Subcutaneous abdominal adipose tissue (tissue), 5 donors: ENCODE data around the gene PDE3A.

Experiments
- H3K27ac ChIP-seq: one replicate; pipeline ENCODE4 v1.7.0; 2013; ENCODE audit warnings: low read depth, mild to moderate bottlenecking, inconsistent platforms, low read length, moderate library complexity
- H3K27me3 ChIP-seq, 5 donors: one replicate each; pipeline ENCODE4 v1.7.0; 2013; ENCODE audit warnings: low read length in 5 of 5, inconsistent platforms in 1 of 5; ENCODE audit not compliant: control insufficient read depth in 5 of 5, insufficient read depth in 4 of 5
- H3K36me3 ChIP-seq, 5 donors: one replicate each; pipeline ENCODE4 v1.7.0; 2013; ENCODE audit warnings: low read length in 5 of 5; ENCODE audit not compliant: control insufficient read depth in 5 of 5, insufficient read depth in 5 of 5
- H3K4me1 ChIP-seq, 5 donors: one replicate each; pipeline ENCODE4 v1.7.0; 2013; ENCODE audit warnings: low read length in 5 of 5, mild to moderate bottlenecking in 3 of 5, moderate library complexity in 1 of 5; ENCODE audit not compliant: control insufficient read depth in 5 of 5, insufficient read depth in 5 of 5
- H3K4me3 ChIP-seq, 5 donors: one replicate each; pipeline ENCODE4 v1.7.0; 2013; ENCODE audit warnings: low read length in 5 of 5, low read depth in 1 of 5
- H3K9ac ChIP-seq, 5 donors: one replicate each; pipeline ENCODE4 v1.7.0; 2013; ENCODE audit warnings: low read length in 5 of 5, mild to moderate bottlenecking in 4 of 5, moderate library complexity in 3 of 5
- H3K9me3 ChIP-seq, 5 donors: one replicate each; pipeline ENCODE4 v1.7.0; 2013; ENCODE audit warnings: low read length in 5 of 5; ENCODE audit not compliant: control insufficient read depth in 5 of 5
- donor health status: healthy.
- donor health status: healthy.
- donor health status: healthy.
- donor health status: healthy.
- donor health status: healthy.

Gene PDE3A

DNA sequence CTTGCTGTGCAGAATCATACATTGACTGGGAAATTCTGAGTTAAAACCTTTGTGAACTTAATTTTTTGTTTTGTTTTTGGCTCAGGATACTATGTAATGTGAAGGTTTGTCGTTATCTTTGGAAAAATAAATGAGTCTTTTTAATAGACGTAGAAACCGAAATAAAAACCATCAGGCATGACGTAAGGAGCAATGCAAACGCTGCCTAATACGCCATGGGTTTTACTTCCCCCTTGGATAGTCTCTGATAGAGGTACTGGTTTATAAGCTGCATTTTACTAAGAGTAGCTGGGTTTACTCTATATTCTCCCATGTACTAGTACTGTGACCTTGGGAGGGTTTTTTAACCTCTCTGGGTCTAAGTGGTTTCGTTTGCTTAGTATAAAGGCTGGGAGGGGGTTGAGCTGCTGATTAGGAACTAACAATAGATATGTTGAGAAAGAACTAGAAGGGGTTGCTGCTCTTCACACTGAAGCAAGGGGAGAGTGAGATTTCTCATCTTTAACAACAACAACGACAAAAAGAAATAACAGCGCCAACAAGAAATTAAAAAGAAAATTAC is 260.0 kb downstream of the PDE3A start:
- Histone ChIP-seq H3K9ac (no peak overlapping the region), H3K27me3 (no peaks in the 10 kb centered on the region), H3K27ac (no peak overlapping the region), H3K9me3 (no peaks in the 10 kb centered on the region), H3K4me3 (no peak overlapping the region), H3K36me3 (no peaks in the 10 kb centered on the region), H3K4me1 (peaks cover 0 to 6% (median 3%) of the 10 kb centered on the region in 5 donors)

DNA sequence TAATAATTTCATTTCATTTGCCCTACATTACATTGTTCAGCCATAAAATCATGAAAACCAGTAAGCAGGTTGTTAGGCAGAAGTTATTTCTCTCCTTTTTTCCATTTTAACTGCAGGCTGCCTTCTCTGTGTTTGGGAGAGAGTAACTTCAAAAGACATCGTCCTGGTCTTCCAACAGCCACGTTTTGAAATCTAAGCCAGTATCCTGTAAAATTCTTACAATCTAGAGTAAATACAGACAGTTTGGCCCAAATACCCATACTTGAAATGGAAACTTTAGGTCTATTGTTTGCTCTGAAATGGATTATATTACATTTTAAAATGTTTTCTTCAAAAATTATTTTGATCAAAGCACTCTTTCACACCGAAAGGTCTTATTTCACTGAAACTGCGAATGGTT is 260.7 kb downstream of the PDE3A start:
- Histone ChIP-seq H3K4me3 (no peak overlapping the region), H3K36me3 (no peaks in the 10 kb centered on the region), H3K9me3 (no peaks in the 10 kb centered on the region), H3K27ac (no peak overlapping the region), H3K9ac (no peak overlapping the region), H3K4me1 (peaks cover 0 to 6% (median 3%) of the 10 kb centered on the region in 5 donors), H3K27me3 (no peaks in the 10 kb centered on the region)

DNA sequence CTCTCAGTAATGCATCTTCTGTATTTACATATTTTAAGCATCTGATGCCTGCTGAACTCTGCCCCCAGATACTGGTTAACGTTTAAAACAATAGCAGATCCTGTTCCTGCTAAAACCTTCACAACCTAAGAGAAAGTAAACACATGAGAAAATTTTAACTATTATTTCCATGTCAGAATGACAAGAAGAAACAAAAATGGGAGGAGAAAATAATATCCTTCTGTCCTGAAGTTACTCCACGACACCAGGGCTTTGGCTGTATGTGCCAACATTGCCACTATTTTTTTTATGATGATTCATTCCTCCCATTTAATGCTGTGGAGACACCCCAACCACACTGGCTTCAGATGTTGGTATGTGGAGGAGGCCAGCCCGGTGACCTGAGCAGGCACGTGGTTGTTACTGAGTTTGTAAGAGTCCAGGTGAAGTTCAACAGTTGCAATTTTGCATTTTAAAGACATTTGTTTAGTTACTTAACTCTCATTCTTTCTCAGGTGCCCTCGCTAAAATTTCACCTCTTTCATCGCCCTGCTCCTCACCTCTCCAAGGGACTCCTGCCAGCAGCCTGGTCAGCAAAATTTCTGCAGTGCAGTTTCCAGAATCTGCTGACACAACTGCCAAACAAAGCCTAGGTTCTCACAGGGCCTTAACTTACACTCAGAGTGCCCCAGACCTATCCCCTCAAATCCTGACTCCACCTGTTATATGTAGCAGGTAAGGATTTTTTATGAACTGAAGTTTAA is 261.2 kb downstream of the PDE3A start:
- Histone ChIP-seq H3K36me3 (peaks cover 0 to 5% (median 0%) of the 10 kb centered on the region in 5 donors), H3K27me3 (no peaks in the 10 kb centered on the region), H3K4me3 (no peak overlapping the region), H3K27ac (no peak overlapping the region), H3K9ac (no peak overlapping the region), H3K9me3 (no peaks in the 10 kb centered on the region), H3K4me1 (peaks cover 0 to 6% (median 3%) of the 10 kb centered on the region in 5 donors)

DNA sequence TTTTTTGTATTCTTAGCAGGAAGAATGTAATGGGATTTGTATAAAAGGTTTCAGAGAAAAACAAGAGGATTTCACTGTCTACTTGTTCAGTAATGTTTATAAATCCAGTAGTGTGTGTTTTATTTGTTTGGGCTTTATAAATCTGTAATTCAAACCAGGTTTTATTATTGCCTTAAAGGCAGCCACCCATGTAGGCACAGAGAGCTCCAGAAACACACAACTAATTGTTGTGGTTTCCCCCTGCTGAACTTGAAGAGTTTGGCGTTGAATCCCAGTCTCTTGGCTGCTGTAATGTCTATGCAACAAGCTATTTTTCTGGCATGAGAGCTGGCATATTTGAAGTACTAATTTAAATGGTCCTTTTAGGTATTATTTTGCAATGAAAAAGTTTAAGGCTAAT is 263.4 kb downstream of the PDE3A start:
- Histone ChIP-seq H3K4me1 (peaks cover 0 to 5% (median 3%) of the 10 kb centered on the region in 5 donors), H3K27me3 (no peaks in the 10 kb centered on the region), H3K27ac (no peak overlapping the region), H3K4me3 (no peak overlapping the region), H3K9me3 (no peaks in the 10 kb centered on the region), H3K36me3 (peaks cover 0 to 5% (median 0%) of the 10 kb centered on the region in 5 donors), H3K9ac (no peak overlapping the region)

DNA sequence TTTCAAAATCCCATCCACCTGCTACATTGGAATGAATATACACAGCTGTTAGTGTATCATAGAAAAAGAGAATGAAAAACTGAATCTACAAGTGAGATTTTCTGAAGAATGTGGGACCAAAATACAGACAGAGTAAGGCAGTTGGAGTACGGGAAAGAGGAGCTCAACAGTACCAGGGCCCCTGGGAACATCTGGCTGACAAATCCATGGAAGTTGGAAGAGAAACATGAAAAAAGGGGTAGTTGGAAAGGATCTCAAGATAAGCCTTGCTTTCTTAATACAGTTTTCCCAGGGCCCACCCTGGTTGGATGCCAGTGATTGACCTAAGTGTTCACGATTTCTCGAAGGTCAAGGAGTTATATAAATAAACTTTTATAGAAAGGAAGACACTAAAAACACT is 272.8 kb downstream of the PDE3A start:
- Histone ChIP-seq H3K36me3 (peaks cover 0 to 3% (median 0%) of the 10 kb centered on the region in 5 donors), H3K4me1 (no peaks in the 10 kb centered on the region), H3K4me3 (no peak overlapping the region), H3K9ac (no peak overlapping the region), H3K27me3 (no peaks in the 10 kb centered on the region), H3K27ac (no peak overlapping the region), H3K9me3 (no peaks in the 10 kb centered on the region)

DNA sequence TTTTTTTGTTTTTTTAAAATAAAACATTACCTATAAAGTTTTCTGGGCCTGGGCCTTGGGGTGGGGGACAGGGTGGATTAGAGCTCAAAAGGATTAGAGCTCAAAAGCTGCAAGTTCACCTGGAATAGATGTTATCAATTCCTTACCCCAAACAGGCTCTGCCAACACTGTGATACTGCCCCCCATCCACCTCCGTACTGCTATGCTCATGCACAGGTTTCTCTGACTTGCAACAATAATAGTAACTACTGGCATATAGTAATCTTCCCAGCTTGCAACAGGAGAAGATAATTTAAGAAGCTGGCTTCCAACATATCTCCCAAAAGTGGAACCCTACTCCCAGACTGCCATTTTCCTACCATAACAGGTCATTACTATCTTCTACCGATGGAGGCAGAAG is 275.5 kb downstream of the PDE3A start:
- Histone ChIP-seq H3K27ac (no peak overlapping the region), H3K36me3 (peaks cover 0 to 3% (median 0%) of the 10 kb centered on the region in 5 donors), H3K4me3 (no peak overlapping the region), H3K27me3 (no peaks in the 10 kb centered on the region), H3K9me3 (no peaks in the 10 kb centered on the region), H3K4me1 (no peaks in the 10 kb centered on the region), H3K9ac (no peak overlapping the region)

DNA sequence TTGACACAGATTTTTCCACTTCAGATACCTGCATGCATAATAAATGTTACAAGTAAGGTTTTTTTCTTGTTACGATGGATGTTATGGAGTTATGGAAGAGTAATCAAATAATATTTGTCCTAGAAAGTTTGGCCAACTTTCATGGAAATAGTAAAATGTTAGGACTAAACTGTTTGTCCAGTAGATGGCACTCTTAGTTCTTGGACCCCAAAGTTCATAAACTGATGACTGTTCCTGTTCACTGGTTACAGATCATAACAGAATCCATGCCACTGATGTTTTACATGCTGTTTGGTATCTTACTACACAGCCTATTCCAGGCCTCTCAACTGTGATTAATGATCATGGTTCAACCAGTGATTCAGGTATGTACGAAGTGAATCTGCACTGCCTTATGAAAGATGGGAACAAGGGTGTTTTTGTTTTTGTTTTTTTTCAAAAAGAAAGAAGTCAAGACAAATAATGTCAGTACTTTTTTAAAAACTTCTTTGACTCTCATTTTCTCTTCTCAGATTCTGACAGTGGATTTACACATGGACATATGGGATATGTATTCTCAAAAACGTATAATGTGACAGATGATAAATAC is 278.0 kb downstream of the PDE3A start:
- Histone ChIP-seq H3K4me3 (no peak overlapping the region), H3K9ac (no peak overlapping the region), H3K27ac (no peak overlapping the region), H3K27me3 (no peaks in the 10 kb centered on the region), H3K9me3 (no peaks in the 10 kb centered on the region), H3K36me3 (no peaks in the 10 kb centered on the region), H3K4me1 (no peaks in the 10 kb centered on the region)

DNA sequence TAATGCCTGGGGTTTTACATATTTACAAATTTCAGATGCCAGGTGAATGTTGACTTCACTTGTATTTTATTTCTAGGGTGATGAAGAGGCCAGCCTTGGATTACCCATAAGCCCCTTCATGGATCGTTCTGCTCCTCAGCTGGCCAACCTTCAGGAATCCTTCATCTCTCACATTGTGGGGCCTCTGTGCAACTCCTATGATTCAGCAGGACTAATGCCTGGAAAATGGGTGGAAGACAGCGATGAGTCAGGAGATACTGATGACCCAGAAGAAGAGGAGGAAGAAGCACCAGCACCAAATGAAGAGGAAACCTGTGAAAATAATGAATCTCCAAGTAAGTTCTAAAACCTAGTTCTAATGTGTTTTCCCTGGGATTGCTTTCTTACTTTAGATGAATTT is 285.5 kb downstream of the PDE3A start:
- peaks cover 0 to 12% (median 0%) of the 10 kb centered on the region in 5 donors for H3K36me3 ChIP-seq
- H3K27ac ChIP-seq, result no peak overlapping the region

DNA sequence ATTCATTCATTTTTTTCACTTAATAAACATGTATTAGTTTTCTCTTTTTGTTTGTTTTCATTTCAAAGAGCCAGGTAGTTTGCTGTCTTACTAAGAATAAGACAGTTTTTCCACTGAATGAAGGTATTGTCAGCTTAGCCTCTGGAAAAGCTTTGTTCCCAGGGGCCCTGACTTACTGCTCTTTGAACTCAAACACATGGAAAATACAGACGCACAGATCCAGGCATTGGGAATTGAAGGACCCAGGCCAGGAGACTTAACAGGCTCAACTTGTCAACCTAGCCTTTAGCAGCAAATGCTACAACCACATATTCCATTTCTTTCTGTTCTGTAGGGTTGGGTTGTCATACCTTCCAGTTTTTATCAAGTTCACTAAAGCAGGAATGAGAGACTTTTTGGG is 288.3 kb downstream of the PDE3A start:
- H3K27ac ChIP-seq, result no peak overlapping the region
- no peak overlapping the region for H3K4me3 ChIP-seq
- no peaks in the 10 kb centered on the region for H3K4me1 ChIP-seq
- peaks cover 0 to 16% (median 0%) of the 10 kb centered on the region in 5 donors for H3K36me3 ChIP-seq
- H3K9me3 ChIP-seq, result peaks cover 0 to 8% (median 5%) of the 10 kb centered on the region in 5 donors
- no peaks in the 10 kb centered on the region for H3K27me3 ChIP-seq
- H3K9ac ChIP-seq, result no peak overlapping the region

More for the DNA sequence above, 285.5 kb downstream of the PDE3A start:
- no peak overlapping the region for H3K9ac ChIP-seq
- no peaks in the 10 kb centered on the region for H3K9me3 ChIP-seq
- H3K27me3 ChIP-seq, result no peaks in the 10 kb centered on the region
- H3K4me3 ChIP-seq, result no peak overlapping the region
- no peaks in the 10 kb centered on the region for H3K4me1 ChIP-seq

DNA sequence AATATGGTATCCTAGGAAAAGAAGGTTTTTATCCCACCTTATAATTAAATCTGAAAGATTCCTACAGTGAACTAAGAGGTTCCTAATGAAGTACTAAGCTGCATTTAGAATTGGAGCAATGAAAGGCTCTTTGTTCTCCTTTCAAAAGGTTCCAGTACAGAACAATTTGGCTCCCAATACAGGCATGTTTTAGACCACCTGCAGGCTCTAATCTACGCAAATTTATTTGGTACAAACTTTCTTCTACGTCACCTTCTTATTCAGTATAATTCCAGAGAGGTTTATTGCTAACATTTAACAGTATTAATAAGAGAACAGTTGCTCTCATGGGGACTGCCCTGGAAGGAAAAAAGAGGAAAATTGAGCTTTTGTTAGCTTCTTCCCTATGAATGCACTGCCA is 289.2 kb downstream of the PDE3A start:
- H3K9ac ChIP-seq, result no peak overlapping the region
- no peaks in the 10 kb centered on the region for H3K27me3 ChIP-seq
- H3K27ac ChIP-seq, result no peak overlapping the region
- peaks cover 0 to 10% (median 7%) of the 10 kb centered on the region in 5 donors for H3K9me3 ChIP-seq
- H3K4me3 ChIP-seq, result no peak overlapping the region
- H3K36me3 ChIP-seq, result peaks cover 0 to 16% (median 0%) of the 10 kb centered on the region in 5 donors
- H3K4me1 ChIP-seq, result no peaks in the 10 kb centered on the region
